Right lobe of liver (tissue), 6 donors: Measurements from ENCODE around the gene MOCS1. TPM values are rescaled to one million over a fixed set of nuclear protein-coding genes. Genes with fewer than 3 reads are reported as not detected.

Experiments used
- ATAC-seq, 4 donors: fragments of 200-7000 bp; cut with Tn5 transposase; one replicate each; pipeline ENCODE4 v1.9.1; 2020; ENCODE audit warnings: mild to moderate bottlenecking in 4 of 4, moderate library complexity in 4 of 4
- DNase-seq, 3 donors: peaks; one replicate each; pipeline ENCODE4 v3.0.0-alpha.2; 2020
- H3K27ac ChIP-seq, 3 donors: fragments of 200-600 bp; one replicate each; pipeline ENCODE4 v1.8.0; 2022
- H3K27me3 ChIP-seq, 2 donors: fragments of 200-600 bp; one replicate each; pipeline ENCODE4 v1.8.0; 2022
- H3K36me3 ChIP-seq, 4 donors: fragments of 200-600 bp; sonication (generic) in 1 of 4; one replicate each; pipeline versions ENCODE4 v1.5.1 to v1.8.0; 2017 to 2022; ENCODE audit warnings: control low read depth in 1 of 4
- H3K4me1 ChIP-seq, 4 donors: fragments of 200-600 bp; sonication (generic) in 1 of 4; one replicate each; pipeline versions ENCODE4 v1.5.1 to v1.8.0; 2017 to 2022; ENCODE audit warnings: control low read depth in 1 of 4
- H3K4me3 ChIP-seq, 3 donors: fragments of 200-600 bp; one replicate each; pipeline ENCODE4 v1.8.0; 2022
- H3K9me3 ChIP-seq, 4 donors: fragments of 200-600 bp; sonication (generic) in 1 of 4; one replicate each; pipeline versions ENCODE4 v1.5.1 to v1.8.0; 2017 to 2022; ENCODE audit warnings: control low read depth in 1 of 4
- POLR2A ChIP-seq: fragments of 450-650 bp; IDR thresholded peaks from one replicate; pipeline ENCODE4 v1.6.1; 2017; ENCODE audit warnings: antibody characterized with exemption, mild to moderate bottlenecking
- WGBS: methylation state at CpG from one replicate; pipeline ENCODE4 v1.1.6; 2018; ENCODE audit warnings: low coverage, low lambda C conversion rate; ENCODE audit not compliant: insufficient coverage; ENCODE audit errors: missing lambda C conversion rate; 5-methylcytosine and 5-hydroxymethylcytosine counted together
- intact Hi-C, 2 donors: fragments of 100-400 bp; cut with DNase I; formaldehyde crosslinking; loops; one replicate each; pipeline versions ENCODE4 v1.11.2 to v1.14.1; 2022
- total RNA-seq, 6 experiments: library from RNA; depleted of rRNA in 2 of 6; stranded (reverse); fragments of >200 nt in 2 of 6; fragmentation: NEBNext Ultra II Directional in 3 of 6; extraction: Animal tissue kit (Norgen Biotek cat#: 25700) in 3 of 6; gene quantifications; one replicate each; pipeline versions ENCODE4 v1.1.0 to v1.2.4, GENCODE V29; 2016 to 2023
- TF ChIP-seq, protein P1 (sequence below), 4 donors: fragments of 200-600 bp in 3 of 4; fragments of 450-650 bp in 1 of 4; IDR thresholded peaks; one replicate each; pipeline versions ENCODE4 v1.5.1 to v1.8.0; 2016 to 2022; ENCODE audit warnings: antibody characterized with exemption in 4 of 4, mild to moderate bottlenecking in 2 of 4
- donor health status: DM: no; HTN: yes; CAD: no.
- donor health status: DM: no; HTN: no; CAD: no.
- donor health status: DM: no; HTN: no; CAD: no.
- donor health status: DM: no; HTN: yes; CAD: no.
- donor health status: DM: no; HTN: yes; CAD: no.

Gene MOCS1
- total RNA-seq, 6 experiments from 2014 or later = 18.0 to 35.3 (median 27.8) TPM

DNA sequence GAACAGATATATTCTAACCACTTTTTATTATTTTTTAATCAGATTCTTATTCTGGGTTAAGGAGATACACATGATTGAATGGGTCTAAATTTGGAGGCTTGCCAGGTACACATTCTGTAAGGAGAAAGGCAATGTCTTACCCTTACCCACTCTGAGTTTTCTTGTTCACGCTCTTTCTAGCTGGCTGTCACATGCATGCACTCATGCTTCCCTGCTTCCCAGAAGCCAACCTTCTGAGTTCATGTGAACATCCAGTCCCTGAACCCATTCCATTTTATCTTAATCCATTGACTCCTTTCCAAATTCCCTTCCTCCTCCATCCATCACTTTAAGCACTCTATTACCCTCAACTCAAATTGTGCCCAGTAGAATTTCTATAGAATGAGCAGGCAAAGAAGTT lies 17.5 kb upstream of the MOCS1 start:
- intact Hi-C loops = no loop called here
- TF ChIP-seq, protein P1, sequence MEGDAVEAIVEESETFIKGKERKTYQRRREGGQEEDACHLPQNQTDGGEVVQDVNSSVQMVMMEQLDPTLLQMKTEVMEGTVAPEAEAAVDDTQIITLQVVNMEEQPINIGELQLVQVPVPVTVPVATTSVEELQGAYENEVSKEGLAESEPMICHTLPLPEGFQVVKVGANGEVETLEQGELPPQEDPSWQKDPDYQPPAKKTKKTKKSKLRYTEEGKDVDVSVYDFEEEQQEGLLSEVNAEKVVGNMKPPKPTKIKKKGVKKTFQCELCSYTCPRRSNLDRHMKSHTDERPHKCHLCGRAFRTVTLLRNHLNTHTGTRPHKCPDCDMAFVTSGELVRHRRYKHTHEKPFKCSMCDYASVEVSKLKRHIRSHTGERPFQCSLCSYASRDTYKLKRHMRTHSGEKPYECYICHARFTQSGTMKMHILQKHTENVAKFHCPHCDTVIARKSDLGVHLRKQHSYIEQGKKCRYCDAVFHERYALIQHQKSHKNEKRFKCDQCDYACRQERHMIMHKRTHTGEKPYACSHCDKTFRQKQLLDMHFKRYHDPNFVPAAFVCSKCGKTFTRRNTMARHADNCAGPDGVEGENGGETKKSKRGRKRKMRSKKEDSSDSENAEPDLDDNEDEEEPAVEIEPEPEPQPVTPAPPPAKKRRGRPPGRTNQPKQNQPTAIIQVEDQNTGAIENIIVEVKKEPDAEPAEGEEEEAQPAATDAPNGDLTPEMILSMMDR (IDR thresholded peaks at IDR 0.05) = no peak
- no peak for TF ChIP-seq POLR2A
- Histone ChIP-seq H3K27ac (peak overlapping the region in 1 of 3 donors; percentile 15), H3K36me3 (no peaks in the 10 kb centered on the region), H3K4me3 (no peak overlapping the region), H3K27me3 (no peaks in the 10 kb centered on the region), H3K9me3 (no peaks in the 10 kb centered on the region), H3K4me1 (peaks cover 0 to 32% (median 3%) of the 10 kb centered on the region in 4 donors)
- no peak for DNase-seq
- 90% methylated on average over 1 of the region's 1 CpG for WGBS
- ATAC-seq = no peak

- ATAC-seq = no peak
- Histone ChIP-seq H3K36me3 (no peaks in the 10 kb centered on the region), H3K27ac (no peak overlapping the region), H3K9me3 (no peaks in the 10 kb centered on the region), H3K4me1 (peaks cover 0 to 32% (median 3%) of the 10 kb centered on the region in 4 donors), H3K27me3 (no peaks in the 10 kb centered on the region), H3K4me3 (no peak overlapping the region)
- no peak for TF ChIP-seq POLR2A
- TF ChIP-seq, protein P1 (IDR thresholded peaks at IDR 0.05) = no peak
- intact Hi-C loops = no loop called here
- 91% methylated on average over 3 of the region's 5 CpGs for WGBS
- no peak for DNase-seq
Measured at GRCh38 chr6:39951191-39951590, 16.9 kb upstream of the MOCS1 start.

- Histone ChIP-seq H3K4me3 (no peak overlapping the region), H3K36me3 (no peaks in the 10 kb centered on the region), H3K27me3 (no peaks in the 10 kb centered on the region), H3K27ac (no peak overlapping the region), H3K9me3 (no peaks in the 10 kb centered on the region), H3K4me1 (peaks cover 0 to 32% (median 3%) of the 10 kb centered on the region in 4 donors)
- TF ChIP-seq, protein P1 (IDR thresholded peaks at IDR 0.05) = no peak
- TF ChIP-seq POLR2A = no peak
- ATAC-seq (no peak), DNase-seq (no peak)
- intact Hi-C loops = no loop called here
Measured at GRCh38 chr6:39950125-39950720, 16.0 kb upstream of the MOCS1 start.

- H3K27ac ChIP-seq = peak overlapping the region in 2 of 3 donors; percentile 46 to 58
- WGBS = 31% methylated on average over 5 of the region's 5 CpGs
- no peak for TF ChIP-seq POLR2A
- TF ChIP-seq, protein P1 (IDR thresholded peaks at IDR 0.05) = no peak
- intact Hi-C loops = no loop called here
- no peaks in the 10 kb centered on the region for H3K9me3 ChIP-seq
- no peak overlapping the region for H3K4me3 ChIP-seq
- H3K36me3 ChIP-seq = no peaks in the 10 kb centered on the region
- peaks cover 0 to 34% (median 3%) of the 10 kb centered on the region in 4 donors for H3K4me1 ChIP-seq
- no peaks in the 10 kb centered on the region for H3K27me3 ChIP-seq
- ATAC-seq (peak; percentile 87 to 95 (median 92)), DNase-seq (peak in 1 of 3 donors; percentile 51)
Measured at GRCh38 chr6:39948199-39948791, 14.0 kb upstream of the MOCS1 start.
